A172 (cell line): Measurements from ENCODE around the gene CPO. TPM values are rescaled to one million over a fixed set of nuclear protein-coding genes. Genes with fewer than 3 reads are reported as not detected.

ENCODE experiments used
- DNase-seq: peaks from one replicate; pipeline ENCODE4 v3.0.0-alpha.2; 2015; ENCODE audit warnings: low spot score
- total RNA-seq: library from RNA; depleted of rRNA; stranded (reverse); fragments of >200 nt; shearing (Covaris generic); gene quantifications from 2 replicates; pipeline ENCODE4 v1.2.3, GENCODE V29; 2014; rRNA removed

Gene CPO
- total RNA-seq, 1 experiment from 2014 or later, result not detected

DNA sequence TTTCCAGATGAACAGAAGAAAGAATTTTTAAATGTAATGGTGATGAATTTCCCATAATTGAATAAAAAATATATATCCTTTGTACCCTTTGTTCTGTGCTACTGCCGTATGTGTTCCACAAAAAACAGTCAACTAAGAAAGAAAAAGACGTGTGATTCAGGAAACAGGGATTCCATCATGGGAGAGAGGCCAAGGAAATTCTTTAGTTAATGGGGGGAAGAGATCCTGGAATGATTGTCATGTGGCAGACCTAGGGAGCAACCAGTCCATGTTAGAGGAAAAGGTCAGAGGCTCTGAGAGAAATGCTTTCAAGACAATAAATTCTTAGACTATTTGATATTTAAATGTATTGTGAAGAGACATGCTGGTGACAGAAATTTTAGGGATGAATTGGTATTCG is 76.6 kb downstream of the CPO start:
- DNase-seq, result no peak

Other genes starting within 250 kb of the CPO start
- gene DYTN, start 221.1 kb upstream of the CPO start, total RNA-seq, result not detected in 2 replicates
- 5.4 and 9.2 TPM in 2 replicates for gene MDH1B, start 174.2 kb upstream of the CPO start, total RNA-seq
- 62.4 and 77.4 TPM in 2 replicates for gene FASTKD2, start 173.9 kb upstream of the CPO start, total RNA-seq
- 9.1 and 13.7 TPM in 2 replicates for gene KLF7, start 226.4 kb downstream of the CPO start, total RNA-seq